ENCODE results near the gene MRNIP. TPM values are rescaled to one million over a fixed set of nuclear protein-coding genes. Genes with fewer than 3 reads are reported as not detected.

Gene MRNIP
- total RNA-seq, 3 donors from 2014 or later = 14.9 to 16.1 (median 16.0) TPM

DNA sequence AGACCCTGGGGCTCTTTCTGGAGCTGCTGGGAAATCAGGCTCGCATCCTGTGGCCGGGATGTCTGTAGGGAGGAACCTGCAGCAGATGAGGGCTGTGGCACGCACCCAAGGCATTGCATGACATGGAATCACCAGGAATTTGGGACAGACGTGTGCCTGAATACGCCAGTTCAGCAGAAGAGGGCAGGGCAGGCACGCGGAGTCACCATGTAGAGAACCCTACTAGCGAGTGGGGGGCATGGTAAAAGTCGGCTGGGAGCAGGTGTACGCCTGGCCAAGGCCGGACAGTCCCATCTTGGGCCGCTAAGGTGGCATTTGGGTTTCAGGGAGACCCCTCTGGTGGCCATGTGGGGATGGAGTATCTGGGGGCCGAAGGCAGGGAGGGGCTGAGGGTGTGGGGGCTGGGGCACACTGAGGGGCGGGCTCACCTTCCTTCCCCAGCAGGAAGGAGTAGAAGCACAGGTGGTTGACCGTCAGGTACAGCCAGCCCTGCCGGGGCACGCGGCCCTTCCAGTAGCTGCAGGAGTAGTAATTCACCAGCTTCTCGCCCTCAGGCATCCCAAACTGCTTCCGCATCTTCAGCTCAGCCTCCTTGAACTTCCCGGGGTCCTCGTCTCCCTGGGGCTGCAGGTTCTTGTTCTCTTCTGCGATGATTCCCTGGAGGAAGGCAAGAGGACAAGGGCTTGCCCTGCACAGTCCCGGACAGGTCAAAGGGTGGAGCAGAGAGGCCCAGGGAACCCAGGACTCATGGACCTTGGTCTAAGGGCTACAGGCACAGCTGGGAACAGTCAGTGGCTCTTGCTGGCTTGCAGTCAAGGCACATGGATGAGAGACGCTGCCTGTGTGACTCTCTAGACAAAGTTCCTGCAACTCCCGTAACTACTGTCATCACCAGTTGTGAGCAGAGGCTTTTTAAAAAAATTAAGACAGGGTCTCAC is 35.6 kb upstream of the MRNIP start:
- DNase-seq = no peak
- Mint-ChIP-seq H3K27me3 (ENCODE audit: low read depth) (no peaks in the 10 kb centered on the region), H3K9me3 (no peaks in the 10 kb centered on the region), H3K4me1 (ENCODE audit: low read depth) (no peaks in the 10 kb centered on the region), H3K36me3 (ENCODE audit: insufficient read depth) (peaks cover 27% of the 10 kb centered on the region), H3K4me3 (no peak overlapping the region)
- ATAC-seq = no peak

DNA sequence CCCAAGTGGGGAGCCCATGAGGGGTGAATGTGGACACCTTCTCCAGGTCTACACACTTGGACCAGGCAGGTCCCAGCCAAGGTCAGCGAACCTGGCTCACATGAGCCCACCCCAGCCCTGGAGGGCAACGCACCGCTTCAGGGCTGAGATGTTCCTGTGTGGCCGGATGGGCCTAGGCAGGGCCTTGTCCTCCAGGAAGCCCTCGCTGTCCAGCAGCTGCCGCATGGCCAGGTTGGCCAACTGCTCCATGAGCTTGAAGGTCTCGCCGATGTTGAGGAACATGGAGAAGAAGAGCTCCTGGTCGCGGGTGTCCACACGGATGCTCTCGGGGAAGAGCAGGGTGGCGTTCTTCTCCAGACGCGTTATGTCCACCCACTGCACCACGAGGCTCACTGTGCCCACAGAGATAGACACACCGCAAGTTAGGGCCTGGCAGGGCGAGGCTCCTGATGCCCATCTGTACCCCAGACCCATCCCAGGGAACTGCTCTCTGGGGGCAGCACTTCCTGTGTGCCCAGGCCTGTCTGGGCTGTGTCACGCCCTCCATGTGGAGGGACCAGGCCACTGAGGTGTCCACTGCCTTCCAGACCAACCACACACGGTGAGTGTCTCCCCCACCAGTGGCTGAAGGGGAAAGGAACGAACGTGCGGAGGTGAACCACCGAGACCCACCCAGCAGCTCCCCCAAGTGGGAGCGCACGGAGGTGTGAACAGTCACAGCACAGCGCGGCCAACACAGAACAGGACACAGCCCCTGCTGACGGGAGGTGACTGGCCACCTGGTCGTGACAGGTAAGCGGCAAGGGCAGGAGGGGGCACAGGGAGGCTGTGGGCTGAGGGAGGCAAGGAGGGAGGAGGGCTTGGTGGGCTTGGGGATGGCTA is 34.7 kb upstream of the MRNIP start:
- DNase-seq (no peak), ATAC-seq (no peak)
- Mint-ChIP-seq H3K36me3 (ENCODE audit: insufficient read depth) (peaks cover 26% of the 10 kb centered on the region), H3K9me3 (no peaks in the 10 kb centered on the region), H3K4me1 (ENCODE audit: low read depth) (no peaks in the 10 kb centered on the region), H3K4me3 (no peak overlapping the region), H3K27me3 (ENCODE audit: low read depth) (no peaks in the 10 kb centered on the region)

DNA sequence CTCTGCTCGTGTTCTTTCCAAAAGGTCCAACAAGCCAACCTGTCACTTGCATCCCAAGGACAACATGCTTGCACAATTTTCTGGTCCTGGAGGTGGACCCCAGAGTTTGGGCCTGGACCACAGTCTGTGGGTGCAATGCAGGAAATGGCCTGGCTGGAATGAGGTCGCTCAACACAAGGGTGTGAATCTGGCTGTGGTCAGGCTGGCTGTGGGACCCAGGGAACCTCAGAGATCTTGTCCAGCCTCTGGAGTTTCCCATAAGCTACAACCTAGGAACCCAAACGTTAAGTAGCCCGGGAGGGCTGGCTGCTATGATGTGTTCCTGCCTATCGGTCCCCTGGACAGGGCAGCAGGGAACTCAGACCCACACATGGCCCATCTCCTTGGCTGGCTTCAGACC is 33.6 kb upstream of the MRNIP start:
- Mint-ChIP-seq H3K27me3 (ENCODE audit: low read depth) (no peaks in the 10 kb centered on the region), H3K36me3 (ENCODE audit: insufficient read depth) (peaks cover 27% of the 10 kb centered on the region), H3K9me3 (no peaks in the 10 kb centered on the region), H3K4me1 (ENCODE audit: low read depth) (no peaks in the 10 kb centered on the region), H3K4me3 (no peak overlapping the region)
- DNase-seq (no peak), ATAC-seq (no peak)

DNA sequence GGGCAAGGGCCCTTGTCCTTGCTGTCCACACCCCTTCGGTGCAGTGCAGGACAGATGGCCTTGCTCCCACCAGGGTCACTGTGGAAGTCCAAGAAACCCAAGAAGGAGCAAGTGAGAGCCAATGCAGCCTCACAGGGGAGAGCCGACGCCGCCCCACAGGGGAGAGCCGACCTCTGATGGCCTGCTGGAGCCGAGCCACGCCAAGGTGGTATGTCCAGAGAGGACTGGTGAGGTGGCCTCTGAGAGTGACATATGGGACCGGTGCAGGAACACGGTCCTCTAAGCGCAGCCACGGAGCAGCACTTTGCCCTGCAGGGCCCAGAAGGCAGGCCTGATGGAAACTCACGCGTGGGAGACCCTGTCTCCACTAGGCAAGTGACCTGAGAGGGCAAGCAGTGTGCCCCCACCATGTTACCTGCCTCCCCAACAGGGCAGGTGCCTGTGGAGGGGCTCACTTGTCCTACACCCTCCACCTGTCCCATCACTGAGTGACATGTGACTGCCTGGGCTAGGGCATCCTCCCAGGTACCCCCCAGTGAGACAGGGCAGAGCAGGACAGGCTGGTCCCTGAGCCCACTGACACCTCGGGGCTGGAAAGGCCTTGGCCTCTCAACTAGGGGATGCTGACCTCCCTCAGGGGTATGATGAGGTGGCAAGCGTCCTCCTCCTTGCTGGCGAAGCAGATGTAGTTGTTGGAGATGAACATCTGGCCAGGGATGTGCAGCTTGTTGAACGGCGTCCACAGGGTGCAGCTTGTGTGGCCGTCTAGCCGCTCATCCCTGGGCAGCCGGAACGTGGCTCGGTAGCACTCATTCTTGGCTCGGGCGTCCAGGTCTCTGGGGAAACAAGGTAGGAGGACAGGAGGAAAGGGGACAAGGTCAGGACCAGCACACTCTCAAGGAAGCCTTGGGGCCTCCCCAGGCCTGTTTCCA is 32.4 kb upstream of the MRNIP start:
- ATAC-seq = no peak
- no peak for DNase-seq
- H3K9me3 Mint-ChIP-seq = no peaks in the 10 kb centered on the region
- H3K4me3 Mint-ChIP-seq = no peak overlapping the region
- no peaks in the 10 kb centered on the region for H3K4me1 Mint-ChIP-seq (ENCODE audit: low read depth)
- peaks cover 37% of the 10 kb centered on the region for H3K36me3 Mint-ChIP-seq (ENCODE audit: insufficient read depth)
- no peaks in the 10 kb centered on the region for H3K27me3 Mint-ChIP-seq (ENCODE audit: low read depth)

DNA sequence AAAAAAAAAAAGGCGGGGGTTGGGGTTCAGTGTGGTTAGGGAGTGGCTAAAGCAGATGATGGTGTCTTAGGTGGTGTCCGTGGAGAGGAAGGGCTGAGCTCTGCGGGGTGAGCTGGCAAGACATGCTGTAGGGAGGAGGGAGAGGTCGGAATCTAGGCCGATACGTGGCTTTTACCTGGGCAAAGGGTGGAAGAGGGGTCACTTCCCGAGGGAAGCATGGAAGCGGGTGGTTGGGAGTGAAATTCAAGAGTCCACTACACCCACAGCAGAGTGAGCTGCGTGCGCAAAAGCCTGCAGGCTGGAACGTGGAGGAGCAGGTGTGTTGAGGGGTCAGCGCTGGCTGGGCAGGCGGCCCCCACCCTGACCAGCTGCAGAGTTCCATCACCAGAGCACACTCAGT is 31.3 kb upstream of the MRNIP start:
- no peaks in the 10 kb centered on the region for H3K4me1 Mint-ChIP-seq (ENCODE audit: low read depth)
- H3K36me3 Mint-ChIP-seq (ENCODE audit: insufficient read depth) = peaks cover 37% of the 10 kb centered on the region
- ATAC-seq (no peak), DNase-seq (no peak)
- H3K4me3 Mint-ChIP-seq = no peak overlapping the region
- H3K27me3 Mint-ChIP-seq (ENCODE audit: low read depth) = no peaks in the 10 kb centered on the region
- peaks cover 2% of the 10 kb centered on the region for H3K9me3 Mint-ChIP-seq

DNA sequence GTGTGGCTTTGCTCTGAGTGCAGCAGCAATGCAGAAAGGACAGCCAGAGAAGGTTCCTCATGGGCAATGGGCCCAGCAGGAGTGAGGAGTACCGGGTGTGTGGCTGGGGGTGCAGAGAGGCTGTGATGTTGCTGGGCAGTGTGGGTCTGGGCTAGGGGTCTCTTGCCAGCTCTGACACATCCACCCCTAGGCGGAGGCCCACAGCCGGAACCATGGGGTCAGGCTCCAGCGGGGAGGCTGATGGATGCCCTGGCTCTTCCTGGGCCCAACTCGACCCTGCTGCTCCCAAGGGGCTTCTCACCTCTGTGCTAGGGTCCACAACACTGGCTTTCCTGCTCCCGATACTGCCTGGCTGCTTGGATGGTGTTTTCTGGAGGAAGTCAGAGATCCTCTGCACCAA is 29.2 kb upstream of the MRNIP start:
- ATAC-seq = no peak
- Mint-ChIP-seq H3K4me3 (no peak overlapping the region), H3K9me3 (peaks cover 11% of the 10 kb centered on the region), H3K4me1 (ENCODE audit: low read depth) (no peaks in the 10 kb centered on the region), H3K36me3 (ENCODE audit: insufficient read depth) (peaks cover 56% of the 10 kb centered on the region), H3K27me3 (ENCODE audit: low read depth) (no peaks in the 10 kb centered on the region)
- DNase-seq = no peak

DNA sequence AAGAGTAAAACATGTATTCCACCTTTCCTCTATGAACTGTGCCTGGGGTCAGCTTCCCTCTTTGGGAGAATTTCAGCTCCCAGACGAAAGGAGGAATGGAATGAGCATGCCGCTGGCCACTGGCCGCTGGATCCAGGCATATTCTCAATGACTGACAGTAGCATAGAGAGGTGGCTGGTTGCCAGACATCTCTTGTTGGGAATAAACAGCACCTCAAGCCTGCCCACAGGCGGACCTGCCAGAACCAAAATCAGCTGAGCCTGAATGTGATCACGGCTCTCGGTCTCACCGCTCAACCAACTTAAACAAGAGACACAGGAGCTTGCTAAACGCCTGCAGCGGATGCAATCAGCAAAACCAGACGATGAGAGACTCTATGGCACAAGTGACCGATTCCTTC is 28.5 kb upstream of the MRNIP start:
- Mint-ChIP-seq H3K27me3 (ENCODE audit: low read depth) (no peaks in the 10 kb centered on the region), H3K36me3 (ENCODE audit: insufficient read depth) (peaks cover 56% of the 10 kb centered on the region), H3K4me1 (ENCODE audit: low read depth) (no peaks in the 10 kb centered on the region), H3K9me3 (peaks cover 11% of the 10 kb centered on the region), H3K4me3 (no peak overlapping the region)
- ATAC-seq (no peak), DNase-seq (no peak)

DNA sequence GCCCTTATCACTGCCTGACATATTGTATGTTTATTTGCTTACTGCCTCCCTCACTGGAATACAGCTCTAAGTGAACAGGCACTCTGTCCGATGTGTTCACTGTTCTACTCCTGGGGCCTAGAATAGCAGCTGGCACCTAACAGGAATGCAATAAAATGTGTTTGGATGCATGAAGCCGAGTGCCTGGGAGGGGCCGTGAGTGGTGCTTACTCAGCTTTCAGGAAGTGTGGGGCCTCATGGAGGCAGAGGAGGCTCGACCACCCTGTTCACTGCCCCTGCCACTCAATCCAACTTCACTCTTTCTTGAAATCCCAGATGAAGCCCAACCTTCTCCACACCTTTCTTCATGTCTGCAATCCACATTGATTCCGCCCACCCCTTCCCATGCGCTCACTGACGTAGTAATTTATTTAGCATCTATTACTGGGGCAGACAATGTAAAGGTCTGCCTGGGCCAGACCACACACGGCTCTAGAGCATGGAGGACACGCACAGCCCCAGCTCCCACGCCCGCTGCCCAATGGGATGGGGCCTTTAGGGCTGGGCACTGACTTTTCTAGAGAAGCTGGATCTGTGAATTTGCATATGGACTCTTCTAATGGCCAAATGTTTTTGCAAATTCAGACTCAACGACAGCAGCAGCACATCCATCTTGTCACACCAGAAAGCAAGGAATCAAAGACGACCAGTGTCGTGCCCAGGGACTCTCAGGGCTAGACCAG is 27.7 kb upstream of the MRNIP start:
- DNase-seq = no peak
- ATAC-seq = no peak
- H3K4me1 Mint-ChIP-seq (ENCODE audit: low read depth) = no peaks in the 10 kb centered on the region
- H3K9me3 Mint-ChIP-seq = peaks cover 11% of the 10 kb centered on the region
- peaks cover 53% of the 10 kb centered on the region for H3K36me3 Mint-ChIP-seq (ENCODE audit: insufficient read depth)
- no peaks in the 10 kb centered on the region for H3K27me3 Mint-ChIP-seq (ENCODE audit: low read depth)
- no peak overlapping the region for H3K4me3 Mint-ChIP-seq

DNA sequence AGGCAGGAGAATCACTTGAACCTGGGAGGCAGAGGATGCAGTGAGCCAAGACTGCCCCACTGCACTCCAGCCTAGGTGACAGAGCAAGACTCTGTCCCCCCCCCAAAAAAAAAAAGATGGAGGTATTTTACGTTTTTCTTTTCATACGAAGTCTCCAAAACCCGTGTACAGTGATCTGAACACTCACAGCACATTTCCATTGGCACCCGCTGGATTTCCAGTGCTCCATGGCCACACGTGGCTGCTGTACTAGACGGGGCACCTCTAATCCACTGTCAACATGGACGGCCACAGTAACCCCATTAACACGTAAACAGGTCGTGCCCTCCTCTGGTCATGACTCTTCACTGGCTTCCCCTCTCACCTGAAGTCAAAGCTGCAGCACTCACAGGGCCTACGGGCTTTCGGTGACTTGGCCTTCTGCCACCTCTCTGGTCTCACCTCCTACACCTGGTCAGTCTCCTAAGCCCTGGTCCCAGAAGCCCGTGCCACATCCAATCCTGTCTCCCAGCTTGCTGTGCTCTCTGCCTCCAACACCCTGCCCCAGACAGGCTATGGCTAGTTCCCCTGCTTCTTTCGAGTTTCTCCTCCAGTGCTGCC is 27.0 kb upstream of the MRNIP start:
- peaks cover 11% of the 10 kb centered on the region for H3K9me3 Mint-ChIP-seq
- H3K4me1 Mint-ChIP-seq (ENCODE audit: low read depth) = no peaks in the 10 kb centered on the region
- no peak for ATAC-seq

DNA sequence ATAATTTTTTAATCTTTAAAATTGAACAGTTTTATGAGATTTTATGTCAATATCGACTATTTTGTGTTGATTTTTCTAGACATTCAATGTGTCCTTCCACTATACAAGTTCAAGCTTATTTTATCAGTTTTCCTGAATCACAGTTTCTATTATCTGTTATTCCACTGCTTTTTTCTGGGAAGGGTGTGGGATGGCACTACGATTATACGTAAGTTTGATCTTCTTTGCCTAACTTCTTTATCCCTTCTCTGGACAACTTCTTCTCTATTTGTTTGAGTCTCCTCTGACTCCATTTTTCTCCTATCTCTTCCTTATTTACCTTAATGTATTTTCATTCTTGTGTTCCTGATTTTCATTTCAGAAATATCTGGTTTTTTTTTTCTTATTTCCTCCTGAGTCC is 24.5 kb upstream of the MRNIP start:
- Mint-ChIP-seq H3K36me3 (ENCODE audit: insufficient read depth) (peaks cover 47% of the 10 kb centered on the region), H3K4me3 (no peak overlapping the region), H3K9me3 (peaks cover 11% of the 10 kb centered on the region), H3K4me1 (ENCODE audit: low read depth) (no peaks in the 10 kb centered on the region), H3K27me3 (ENCODE audit: low read depth) (no peaks in the 10 kb centered on the region)
- ATAC-seq = no peak
- no peak for DNase-seq

More for the DNA sequence above, 27.0 kb upstream of the MRNIP start:
- Mint-ChIP-seq H3K36me3 (ENCODE audit: insufficient read depth) (peaks cover 52% of the 10 kb centered on the region), H3K27me3 (ENCODE audit: low read depth) (no peaks in the 10 kb centered on the region), H3K4me3 (no peak overlapping the region)
- DNase-seq = no peak

DNA sequence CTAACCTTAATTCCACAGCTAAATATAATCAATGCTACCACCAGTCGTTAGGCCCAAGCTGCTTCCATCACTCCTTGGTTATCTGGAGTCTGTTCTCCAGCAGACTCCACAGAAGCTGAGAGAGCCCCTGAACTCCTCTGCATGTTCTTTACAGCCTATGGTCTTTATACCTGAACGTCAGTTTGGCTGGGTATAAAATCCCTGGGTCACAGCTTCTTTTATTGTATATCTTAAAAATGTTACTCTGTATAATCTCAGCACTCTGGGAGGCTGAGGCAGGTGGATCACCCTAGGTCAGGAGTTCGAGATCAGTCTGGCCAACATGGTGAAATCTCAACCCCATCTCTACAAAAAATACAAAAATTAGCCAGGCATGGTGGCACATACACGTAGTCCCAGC is 23.7 kb upstream of the MRNIP start:
- H3K36me3 Mint-ChIP-seq (ENCODE audit: insufficient read depth) = peaks cover 49% of the 10 kb centered on the region
- DNase-seq (no peak), ATAC-seq (no peak)

DNA sequence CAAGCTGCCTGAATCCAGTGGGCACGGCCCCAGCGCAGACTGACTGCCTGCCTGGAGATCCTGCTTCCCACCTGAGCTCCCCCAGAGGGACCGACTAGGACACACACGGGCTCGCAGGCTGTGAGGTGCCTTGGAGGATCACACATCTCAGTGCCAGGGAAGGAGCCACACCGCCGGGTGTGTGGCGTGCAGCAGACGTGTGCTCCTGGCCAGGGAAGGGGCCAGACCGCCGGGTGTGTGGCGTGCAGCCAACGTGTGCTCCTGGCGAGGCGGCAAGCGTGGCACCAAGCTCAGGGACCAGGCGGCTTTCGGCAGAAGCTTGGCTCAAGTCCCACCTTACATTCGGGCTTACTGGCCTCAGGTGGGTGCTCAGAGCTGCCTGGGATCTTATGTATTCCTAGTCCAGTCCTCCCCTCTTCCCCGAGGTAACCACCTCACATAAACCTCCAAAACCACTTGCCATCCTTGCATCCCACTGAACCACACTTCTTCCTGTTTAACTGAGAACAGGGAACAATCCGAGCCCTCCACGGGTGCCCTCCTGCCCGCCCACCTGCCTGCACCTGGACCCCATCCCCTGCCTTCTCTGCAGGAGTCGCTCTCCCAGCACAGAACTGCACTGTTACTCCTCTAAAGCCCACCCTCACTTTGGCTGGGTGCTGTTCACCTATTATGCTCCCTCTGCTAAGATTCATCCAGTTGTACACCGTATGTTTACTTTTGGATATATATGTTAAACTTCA is 22.4 kb upstream of the MRNIP start:
- H3K9me3 Mint-ChIP-seq = peaks cover 11% of the 10 kb centered on the region
- ATAC-seq (no peak), DNase-seq (no peak)
- H3K4me3 Mint-ChIP-seq = no peak overlapping the region
- no peaks in the 10 kb centered on the region for H3K4me1 Mint-ChIP-seq (ENCODE audit: low read depth)
- H3K27me3 Mint-ChIP-seq (ENCODE audit: low read depth) = no peaks in the 10 kb centered on the region
- peaks cover 40% of the 10 kb centered on the region for H3K36me3 Mint-ChIP-seq (ENCODE audit: insufficient read depth)

More for the DNA sequence above, 23.7 kb upstream of the MRNIP start:
- Mint-ChIP-seq H3K4me1 (ENCODE audit: low read depth) (no peaks in the 10 kb centered on the region), H3K27me3 (ENCODE audit: low read depth) (no peaks in the 10 kb centered on the region), H3K4me3 (no peak overlapping the region), H3K9me3 (peaks cover 11% of the 10 kb centered on the region)

All from activated T-cell treated with anti-CD3 and anti-CD28 coated beads, Interleukin-2, amount 50 U/mL, for 4 hours (primary cell).